ENCODE data around the gene INPP5A. TPM values are rescaled to one million over a fixed set of nuclear protein-coding genes. Genes with fewer than 3 reads are reported as not detected.

The INPP5A gene
- total and polyA plus RNA-seq, 9 of the 15 experiments (the other 6 are each of a cell fraction or from before 2014, with no cell fraction given): 0.66 to 11.6 (median 7.7) TPM

- ChIA-PET POLR2A (no interaction called here), CTCF (ENCODE audit: low intra/inter-chr PET ratio) (no interaction called here)
- no peak overlapping the region for H3K4me2 ChIP-seq (ENCODE audit: insufficient read depth, low read length)
- DNase-seq (ENCODE audit: extremely low read depth in 1 of 4, low spot score in 3 of 4): no peak
- no peak overlapping the region for H3K9ac ChIP-seq (ENCODE audit: insufficient read depth in 1 of 2, low read depth in 2 of 2, low read length in 2 of 2)
- BruUV-seq (replicated peaks): no TSS peak
- peaks cover 0 to 21% of the 10 kb centered on the region in 2 experiments; a peak in 3 of 5 replicates for H3K27me3 ChIP-seq (ENCODE audit: control insufficient read depth in 2 of 2, insufficient read depth in 2 of 2, low read length in 2 of 2)
- in situ Hi-C loops (cut with MboI) (no loop called here), intact Hi-C loops (cut with micrococcal nuclease) (no loop called here)
- no peaks in the 10 kb centered on the region for H3K9me3 ChIP-seq (replicated peaks; ENCODE audit: control insufficient read depth, insufficient read depth, low read depth, low read length)
- no peak for FAIRE-seq
- no peak overlapping the region for H3K27ac ChIP-seq (ENCODE audit: extremely low read depth, low read depth, low read length)
- H4K20me1 ChIP-seq (replicated peaks; ENCODE audit: control insufficient read depth, insufficient read depth, low read length): peaks cover 40% of the 10 kb centered on the region
- TF ChIP-seq GATAD2B (IDR thresholded peaks at IDR 0.05; ENCODE audit: borderline replicate concordance) (no peak), E2F4 (CRISPR knock-in tag; IDR thresholded peaks at IDR 0.05; ENCODE audit: low read depth) (no peak), NFRKB (IDR thresholded peaks at IDR 0.05; ENCODE audit: low read depth) (no peak), TOE1 (IDR thresholded peaks at IDR 0.05; ENCODE audit: borderline replicate concordance) (no peak), TOE1 (CRISPR knock-in tag; IDR thresholded peaks at IDR 0.05; ENCODE audit: borderline replicate concordance, low read depth) (no peak), HDAC2 (IDR thresholded peaks at IDR 0.05) (no peak), TRIM24 (IDR thresholded peaks at IDR 0.05) (no peak), ZNF224 (CRISPR knock-in tag; IDR thresholded peaks at IDR 0.05) (no peak), MEIS2 (IDR thresholded peaks at IDR 0.05; ENCODE audit: partially characterized antibody) (no peak), CREM (IDR thresholded peaks at IDR 0.05; ENCODE audit: low read depth) (no peak), RFX5 (IDR thresholded peaks at IDR 0.05; ENCODE audit: low read depth, low read length) (no peak), IFI16 (CRISPR knock-in tag; IDR thresholded peaks at IDR 0.05) (no peak), SMAD4 (CRISPR knock-in tag; conservative IDR thresholded peaks at IDR 0.05) (no peak)
- no peaks in the 10 kb centered on the region for H3K79me2 ChIP-seq (ENCODE audit: control insufficient read depth, insufficient read depth, low read length)
- no peaks in the 10 kb centered on the region for H3K36me3 ChIP-seq (ENCODE audit: control insufficient read depth, insufficient read depth, low read length)
- ATAC-seq: no peak
- H3K9me1 ChIP-seq (ENCODE audit: control insufficient read depth, insufficient read depth, low read length): peaks cover 3% of the 10 kb centered on the region
- peaks cover 11 to 21% of the 10 kb centered on the region in 2 experiments; a peak in 4 of 5 replicates for H3K4me1 ChIP-seq (replicated peaks in 1 of 2; ENCODE audit: control insufficient read depth in 2 of 2, insufficient read depth in 2 of 2, low read length in 2 of 2)
- no peak overlapping the region for H3K4me3 ChIP-seq
- 60% methylated on average over 12 of the region's 24 CpGs for WGBS (ENCODE audit: insufficient coverage, low coverage, missing lambda C conversion rate)
- no peak overlapping the region for H2AFZ ChIP-seq (ENCODE audit: low read depth, low read length)
Measured at GRCh38 chr10:132626019-132626760, 88.6 kb downstream of the INPP5A start.

Measured in K562 (cell line).